ENCODE data around the gene CAPZA1.

Gene CAPZA1

DNA sequence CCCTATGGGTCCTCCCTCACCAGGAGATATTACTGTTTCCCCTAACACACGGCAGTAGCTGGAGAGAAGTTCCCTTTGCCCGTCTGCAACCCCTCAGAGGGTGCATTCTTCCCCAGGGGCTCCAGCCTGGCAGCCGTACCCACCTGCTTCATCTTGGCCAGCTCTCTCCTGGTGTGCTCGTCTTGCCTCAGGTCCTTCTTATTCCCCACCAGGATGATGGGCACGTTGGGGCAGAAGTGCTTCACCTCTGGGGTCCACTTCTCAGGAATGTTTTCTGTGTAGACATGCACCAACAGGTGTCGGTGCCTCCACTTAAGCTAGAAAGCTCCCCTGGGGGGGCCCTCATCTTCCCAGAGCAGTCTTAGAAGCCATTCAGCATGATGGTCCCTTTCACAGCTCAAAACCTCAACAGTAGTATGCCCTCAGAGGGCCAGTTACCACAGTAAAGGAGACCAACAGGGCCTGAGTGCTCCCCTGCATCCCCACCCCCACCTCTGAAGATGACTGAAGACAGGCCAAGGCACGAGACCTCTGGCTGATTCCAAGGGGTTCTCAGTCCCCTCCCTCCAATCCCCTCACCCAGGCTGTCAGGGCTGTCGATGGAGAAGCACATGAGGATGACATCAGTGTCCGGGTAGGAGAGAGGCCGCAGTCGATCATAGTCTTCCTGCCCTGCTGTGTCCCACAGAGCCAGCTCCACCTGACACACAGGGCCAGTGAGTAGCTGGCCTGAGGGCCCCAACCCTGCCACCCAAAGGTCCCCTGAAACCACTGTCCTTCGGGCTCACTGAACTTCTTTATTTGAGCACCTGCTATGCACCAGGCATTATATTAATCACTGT lies 83.0 kb downstream of the CAPZA1 start:
- no peak for DNase-seq (ENCODE audit: low read depth, low spot score)
- peaks cover 35% of the 10 kb centered on the region for H3K36me3 ChIP-seq (ENCODE audit: insufficient read depth, low read length)
- H3K9ac ChIP-seq (ENCODE audit: insufficient read length) = no peak overlapping the region
- H3K9me3 ChIP-seq (ENCODE audit: low read depth, low read length) = no peaks in the 10 kb centered on the region
- TF ChIP-seq POLR2AphosphoS5 (IDR thresholded peaks at IDR 0.05; ENCODE audit: borderline replicate concordance, low read depth, low read length) (no peak), EZH2 (IDR thresholded peaks at IDR 0.05) (no peak), FOXP2 (optimal IDR thresholded peaks at IDR 0.05; ENCODE audit: control extremely low read depth, extremely low read length, insufficient read depth) (no peak)
- H3K27ac ChIP-seq = peak overlapping the region; percentile 16; the same call in 1 of the 2 replicates
- no peak overlapping the region for H3K4me3 ChIP-seq

DNA sequence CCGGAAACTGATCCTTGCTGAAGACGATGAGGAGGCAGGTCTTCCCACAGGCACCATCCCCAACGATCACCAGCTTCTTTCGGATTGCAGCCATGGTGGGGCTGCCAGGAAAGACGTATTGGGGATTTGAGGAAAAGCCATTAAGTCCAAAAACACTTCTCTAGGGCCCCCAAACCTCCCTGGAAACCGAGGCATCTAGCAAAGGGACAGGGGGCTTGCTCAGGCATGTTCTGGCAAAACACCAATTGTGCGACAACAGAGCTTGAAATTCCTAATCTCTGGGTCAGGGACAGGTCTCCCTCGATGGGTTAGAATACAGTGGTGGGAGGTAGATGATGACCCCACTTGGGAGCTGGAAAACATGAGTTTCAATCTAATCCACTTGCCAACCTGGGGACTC lies 84.1 kb downstream of the CAPZA1 start:
- TF ChIP-seq EZH2 (IDR thresholded peaks at IDR 0.05) (no peak), FOXP2 (optimal IDR thresholded peaks at IDR 0.05; ENCODE audit: control extremely low read depth, extremely low read length, insufficient read depth) (no peak), POLR2AphosphoS5 (IDR thresholded peaks at IDR 0.05; ENCODE audit: borderline replicate concordance, low read depth, low read length) (no peak)
- no peak overlapping the region for H3K9ac ChIP-seq (ENCODE audit: insufficient read length)

DNA sequence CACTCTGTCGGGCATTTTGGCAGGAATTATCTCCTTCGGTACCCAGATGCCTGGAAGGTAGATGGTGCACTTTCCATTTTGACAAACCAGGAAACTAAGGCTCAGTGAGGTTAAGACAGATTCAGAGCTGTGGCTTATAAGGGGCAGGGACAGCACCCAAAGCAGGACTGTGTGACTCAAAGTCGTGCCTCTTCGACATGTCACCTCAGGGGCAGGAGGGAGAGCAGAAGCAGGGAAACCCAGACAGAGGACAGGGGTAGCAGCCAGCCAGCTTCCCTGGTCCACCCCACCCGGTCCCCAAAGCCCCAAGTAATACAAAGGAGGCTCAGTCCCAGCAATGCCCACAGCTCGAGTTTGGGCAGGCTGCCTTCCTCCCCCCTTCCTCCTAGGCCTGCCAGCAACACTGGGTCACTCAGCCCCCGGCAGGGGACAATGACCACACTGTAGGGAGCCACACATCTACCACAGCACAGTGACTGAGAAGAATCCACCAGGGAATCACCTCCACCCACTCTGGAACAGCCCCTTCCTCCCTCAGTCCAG lies 84.8 kb downstream of the CAPZA1 start:
- TF ChIP-seq FOXP2 (optimal IDR thresholded peaks at IDR 0.05; ENCODE audit: control extremely low read depth, extremely low read length, insufficient read depth) (no peak), EZH2 (IDR thresholded peaks at IDR 0.05) (no peak), POLR2AphosphoS5 (IDR thresholded peaks at IDR 0.05; ENCODE audit: borderline replicate concordance, low read depth, low read length) (no peak)
- no peak overlapping the region for H3K27ac ChIP-seq
- peaks cover 17% of the 10 kb centered on the region for H3K36me3 ChIP-seq (ENCODE audit: insufficient read depth, low read length)
- peak overlapping the region; percentile 75 for H3K4me3 ChIP-seq
- no peak for DNase-seq (ENCODE audit: low read depth, low spot score)
- H3K9me3 ChIP-seq (ENCODE audit: low read depth, low read length) = no peaks in the 10 kb centered on the region
- no peak overlapping the region for H3K9ac ChIP-seq (ENCODE audit: insufficient read length)

More for the DNA sequence above, 84.1 kb downstream of the CAPZA1 start:
- H3K4me3 ChIP-seq = no peak overlapping the region
- no peak overlapping the region for H3K27ac ChIP-seq
- H3K36me3 ChIP-seq (ENCODE audit: insufficient read depth, low read length) = peaks cover 24% of the 10 kb centered on the region
- DNase-seq (ENCODE audit: low read depth, low spot score) = no peak
- no peaks in the 10 kb centered on the region for H3K9me3 ChIP-seq (ENCODE audit: low read depth, low read length)

DNA sequence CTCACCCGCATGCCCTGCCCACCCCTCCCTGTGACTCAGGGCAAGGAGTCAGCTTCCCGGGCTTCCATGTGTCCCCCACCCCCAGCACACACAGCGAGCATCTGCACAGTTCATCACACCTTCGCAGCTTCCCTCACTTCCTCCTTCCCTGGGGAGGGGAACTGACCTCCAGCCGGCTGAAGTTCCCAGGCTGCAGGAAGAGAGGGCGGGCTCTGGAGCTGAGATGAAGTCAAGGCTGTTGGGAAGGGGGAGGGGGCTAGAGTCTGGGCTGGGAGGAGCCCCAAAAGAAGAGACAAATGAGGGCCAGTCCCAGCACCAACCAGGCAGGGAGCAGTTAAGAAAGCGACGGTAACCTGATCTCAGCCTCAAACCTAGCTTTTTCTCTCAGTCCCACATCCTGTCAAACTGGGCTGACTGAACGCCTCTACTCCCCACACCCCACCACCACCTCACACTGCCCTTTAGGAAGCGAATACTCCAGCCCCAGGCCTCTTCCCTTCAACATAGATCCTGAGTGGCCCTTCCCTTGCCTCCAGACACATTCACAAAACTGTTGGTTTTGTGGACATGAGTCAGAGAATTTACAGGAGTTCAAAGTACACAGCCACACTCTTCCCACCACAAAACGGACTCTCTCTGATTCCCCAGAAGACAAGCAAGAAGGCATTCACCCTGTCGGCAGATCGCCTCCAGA lies 85.4 kb downstream of the CAPZA1 start:
- TF ChIP-seq EZH2 (IDR thresholded peaks at IDR 0.05) (no peak), POLR2AphosphoS5 (IDR thresholded peaks at IDR 0.05; ENCODE audit: borderline replicate concordance, low read depth, low read length) (peak; percentile 49)
- Histone ChIP-seq H3K36me3 (ENCODE audit: insufficient read depth, low read length) (peaks cover 11% of the 10 kb centered on the region), H3K4me3 (peak overlapping the region; percentile 75), H3K27ac (peak overlapping the region; percentile 75), H3K9ac (ENCODE audit: insufficient read length) (peak overlapping the region; percentile 58), H3K9me3 (ENCODE audit: low read depth, low read length) (no peaks in the 10 kb centered on the region)
- no peak for DNase-seq (ENCODE audit: low read depth, low spot score)

DNA sequence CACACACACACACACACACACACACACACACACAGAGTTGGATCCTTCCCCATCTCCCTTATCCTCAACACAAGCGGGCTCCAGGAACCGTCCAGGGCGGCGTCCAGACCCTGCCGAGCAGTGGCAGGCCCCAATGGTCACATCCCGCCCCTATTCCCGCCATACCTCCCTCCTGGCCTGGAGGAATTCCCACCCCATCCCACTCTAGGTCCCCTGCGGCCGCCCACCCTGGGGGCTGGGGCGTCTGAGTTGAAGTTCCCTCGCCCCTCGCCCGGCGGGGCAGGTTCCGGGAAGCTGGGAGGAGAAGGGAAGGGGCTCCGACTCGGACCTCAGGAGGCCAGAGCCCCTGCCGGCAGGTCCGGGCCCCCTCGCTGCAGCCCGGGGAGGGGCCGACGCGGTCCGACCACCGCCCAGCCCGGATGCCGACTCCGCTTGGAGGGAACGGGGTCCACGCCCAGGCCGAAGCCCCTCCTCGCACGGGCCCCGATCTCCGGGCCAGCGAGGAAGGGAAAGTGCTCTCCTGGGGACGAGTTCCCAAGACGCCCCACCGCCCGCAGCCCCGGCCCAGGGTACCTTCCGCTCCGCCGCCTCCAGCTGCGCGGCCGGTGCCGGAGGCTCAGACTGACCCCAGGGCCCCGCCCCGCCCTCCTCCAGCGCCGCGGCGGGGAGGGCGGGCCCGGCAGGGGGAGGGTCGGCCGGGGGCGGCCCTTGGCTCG lies 87.0 kb downstream of the CAPZA1 start, which contains the start of gene RHOC:
Gene RHOC, minus strand, starts transcription at position 623 of the 716 bp plus-strand sequence. CDS start 3,328 bp downstream, outside the sequence.
- H3K4me3 ChIP-seq = peak within 1 kb of the TSS; percentile 76
- H3K36me3 ChIP-seq (ENCODE audit: insufficient read depth, low read length) = no peaks in the 10 kb centered on the region
- H3K9me3 ChIP-seq (ENCODE audit: low read depth, low read length) = no peaks in the 10 kb centered on the region
- H3K27ac ChIP-seq = peak within 1 kb of the TSS; percentile 75
- H3K9ac ChIP-seq (ENCODE audit: insufficient read length) = peak within 1 kb of the TSS; percentile 59
- TF ChIP-seq POLR2AphosphoS5 (IDR thresholded peaks at IDR 0.05; ENCODE audit: borderline replicate concordance, low read depth, low read length) (no peak), EZH2 (IDR thresholded peaks at IDR 0.05) (no peak), FOXP2 (optimal IDR thresholded peaks at IDR 0.05; ENCODE audit: control extremely low read depth, extremely low read length, insufficient read depth) (no peak)
- DNase-seq (ENCODE audit: low read depth, low spot score) = no peak

DNA sequence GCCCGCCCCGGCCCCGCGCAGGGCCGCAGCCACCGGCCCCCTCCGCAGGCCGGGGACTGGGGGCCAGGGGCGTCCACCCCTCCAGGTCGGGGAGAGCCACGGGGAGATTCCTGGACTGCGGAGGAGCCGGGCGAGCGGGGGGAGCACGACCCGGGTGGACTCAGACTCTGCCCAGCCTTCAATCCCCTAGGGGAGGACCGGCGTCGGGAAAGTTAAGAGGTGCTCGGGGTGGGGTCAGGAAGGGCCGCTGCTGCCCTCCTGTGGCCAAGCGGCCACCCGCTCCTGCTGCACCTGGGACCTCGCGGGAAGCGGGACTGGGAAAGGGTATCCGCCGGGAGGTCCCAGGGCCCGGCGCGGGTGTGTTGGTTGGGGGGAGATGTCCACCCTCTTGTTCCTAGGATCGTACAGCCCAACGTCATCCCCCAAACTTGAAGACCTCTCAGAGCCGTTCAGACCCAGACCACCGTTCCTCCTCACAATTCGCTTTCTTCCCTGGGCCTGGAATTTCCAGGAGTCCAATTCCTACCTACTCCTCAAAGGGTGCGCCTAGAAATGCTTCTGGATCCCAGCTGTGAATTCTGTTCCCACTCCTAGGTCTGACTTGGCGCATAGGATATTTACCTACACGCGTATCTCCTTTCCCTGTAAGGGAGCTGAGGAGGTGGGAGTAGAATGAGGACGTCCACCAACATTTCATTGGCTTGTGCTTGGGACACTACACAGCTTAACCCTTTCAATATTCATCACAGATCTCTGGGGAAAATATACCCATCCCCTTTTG lies 87.8 kb downstream of the CAPZA1 start:
- Histone ChIP-seq H3K9ac (ENCODE audit: insufficient read length) (no peak overlapping the region), H3K9me3 (ENCODE audit: low read depth, low read length) (no peaks in the 10 kb centered on the region), H3K4me3 (peak overlapping the region; percentile 76), H3K27ac (no peak overlapping the region), H3K36me3 (ENCODE audit: insufficient read depth, low read length) (no peaks in the 10 kb centered on the region)
- TF ChIP-seq FOXP2 (optimal IDR thresholded peaks at IDR 0.05; ENCODE audit: control extremely low read depth, extremely low read length, insufficient read depth) (no peak), EZH2 (IDR thresholded peaks at IDR 0.05) (no peak), POLR2AphosphoS5 (IDR thresholded peaks at IDR 0.05; ENCODE audit: borderline replicate concordance, low read depth, low read length) (no peak)
- no peak for DNase-seq (ENCODE audit: low read depth, low spot score)

DNA sequence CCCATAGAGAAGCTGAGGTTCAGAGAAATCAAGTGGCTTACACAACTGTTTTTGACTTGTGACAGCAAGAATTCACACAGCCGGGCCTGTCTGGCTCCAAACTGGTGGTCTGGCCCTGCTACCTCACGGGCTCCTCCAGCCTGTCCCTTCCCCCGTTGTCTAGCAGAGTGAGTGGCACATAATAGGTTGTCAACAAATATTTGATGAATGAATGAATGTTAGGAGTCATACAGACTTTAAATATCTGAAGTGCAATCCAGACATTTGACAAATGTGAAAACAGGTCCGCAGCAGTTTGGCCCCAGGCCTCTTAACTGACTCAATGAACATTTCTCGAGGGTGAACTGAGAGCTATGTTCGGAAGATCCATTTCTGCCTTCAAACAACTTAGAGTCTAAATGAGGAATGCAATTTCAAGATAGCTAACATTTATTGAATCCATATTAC lies 88.4 kb downstream of the CAPZA1 start:
- TF ChIP-seq FOXP2 (optimal IDR thresholded peaks at IDR 0.05; ENCODE audit: control extremely low read depth, extremely low read length, insufficient read depth) (no peak), EZH2 (IDR thresholded peaks at IDR 0.05) (no peak), POLR2AphosphoS5 (IDR thresholded peaks at IDR 0.05; ENCODE audit: borderline replicate concordance, low read depth, low read length) (no peak)
- Histone ChIP-seq H3K27ac (no peak overlapping the region), H3K36me3 (ENCODE audit: insufficient read depth, low read length) (no peaks in the 10 kb centered on the region), H3K9me3 (ENCODE audit: low read depth, low read length) (no peaks in the 10 kb centered on the region), H3K4me3 (no peak overlapping the region), H3K9ac (ENCODE audit: insufficient read length) (no peak overlapping the region)
- no peak for DNase-seq (ENCODE audit: low read depth, low spot score)

Measured in SK-N-MC (cell line).